Fibroblast of skin of right quadriceps (primary cell): Measurements from ENCODE around the gene ENKUR.
"Not testable (repeated sequence)": the region's sequence is repeated elsewhere in the genome, so short reads cannot be mapped to it uniquely, and the experiment has no call there.

Source experiments
- DNase-seq: peaks from one replicate; pipeline ENCODE4 v3.0.0-alpha.2; 2013

Gene ENKUR

DNA sequence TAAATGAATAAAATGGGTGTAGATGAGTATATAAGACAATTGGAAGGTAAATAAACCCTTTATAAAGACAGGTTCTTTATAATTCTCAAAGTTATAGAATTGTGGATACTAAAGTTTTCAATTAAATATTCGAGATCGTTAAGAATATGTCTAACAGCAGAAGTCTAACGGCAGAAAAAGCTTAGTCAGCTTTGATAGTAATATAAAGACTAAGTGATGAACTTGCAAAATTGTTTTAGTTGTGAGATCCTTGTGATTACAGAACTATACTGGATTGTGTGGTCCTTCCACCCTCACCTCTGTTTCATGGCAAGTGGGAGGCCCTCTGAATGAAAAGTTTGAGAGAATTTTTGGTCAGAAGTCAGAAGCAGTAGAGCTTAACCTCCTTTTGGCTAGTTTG, 2.7 kb upstream of the ENKUR start:
- DNase-seq = no peak

DNA sequence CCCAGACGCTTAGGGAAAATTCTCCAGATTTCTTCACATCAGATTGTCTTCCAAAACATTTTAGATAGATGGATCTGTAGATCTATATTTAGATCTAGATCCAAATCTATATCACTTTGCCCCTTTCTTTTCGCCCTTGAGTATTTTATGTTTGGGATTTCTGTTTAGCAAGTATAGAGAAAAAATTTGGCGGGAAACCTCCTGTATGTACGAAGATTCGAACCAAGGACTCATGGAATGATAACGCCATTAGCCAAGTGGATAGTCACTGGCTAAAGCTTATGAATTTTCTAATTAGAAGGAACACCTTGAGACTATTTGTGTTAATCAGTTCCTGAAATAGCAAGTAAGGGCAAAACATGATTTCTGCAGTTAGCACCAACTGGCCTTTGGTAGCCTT, 1.7 kb upstream of the ENKUR start:
- DNase-seq = no peak

DNA sequence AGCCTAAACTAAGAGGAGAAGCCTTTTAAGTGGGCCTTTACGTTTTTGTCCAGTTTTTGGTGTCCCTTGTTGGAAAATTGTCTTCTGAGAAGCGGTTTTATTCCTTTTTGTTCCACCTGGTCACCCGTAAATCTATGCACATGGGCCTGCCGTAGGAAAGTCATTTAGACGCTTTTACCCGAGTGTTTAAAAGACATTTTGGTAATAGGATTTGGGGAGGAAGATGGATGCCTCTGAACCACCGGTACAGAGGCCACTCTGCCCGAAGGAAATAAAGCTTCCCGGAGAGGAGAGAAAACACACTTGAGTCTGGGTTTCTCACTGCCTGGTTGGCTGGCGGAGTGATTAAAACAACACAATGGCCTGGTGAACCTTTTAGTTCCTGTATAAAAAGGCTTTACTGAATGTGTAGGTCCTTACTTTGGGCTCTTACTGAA, 1.2 kb upstream of the ENKUR start:
- no peak for DNase-seq

DNA sequence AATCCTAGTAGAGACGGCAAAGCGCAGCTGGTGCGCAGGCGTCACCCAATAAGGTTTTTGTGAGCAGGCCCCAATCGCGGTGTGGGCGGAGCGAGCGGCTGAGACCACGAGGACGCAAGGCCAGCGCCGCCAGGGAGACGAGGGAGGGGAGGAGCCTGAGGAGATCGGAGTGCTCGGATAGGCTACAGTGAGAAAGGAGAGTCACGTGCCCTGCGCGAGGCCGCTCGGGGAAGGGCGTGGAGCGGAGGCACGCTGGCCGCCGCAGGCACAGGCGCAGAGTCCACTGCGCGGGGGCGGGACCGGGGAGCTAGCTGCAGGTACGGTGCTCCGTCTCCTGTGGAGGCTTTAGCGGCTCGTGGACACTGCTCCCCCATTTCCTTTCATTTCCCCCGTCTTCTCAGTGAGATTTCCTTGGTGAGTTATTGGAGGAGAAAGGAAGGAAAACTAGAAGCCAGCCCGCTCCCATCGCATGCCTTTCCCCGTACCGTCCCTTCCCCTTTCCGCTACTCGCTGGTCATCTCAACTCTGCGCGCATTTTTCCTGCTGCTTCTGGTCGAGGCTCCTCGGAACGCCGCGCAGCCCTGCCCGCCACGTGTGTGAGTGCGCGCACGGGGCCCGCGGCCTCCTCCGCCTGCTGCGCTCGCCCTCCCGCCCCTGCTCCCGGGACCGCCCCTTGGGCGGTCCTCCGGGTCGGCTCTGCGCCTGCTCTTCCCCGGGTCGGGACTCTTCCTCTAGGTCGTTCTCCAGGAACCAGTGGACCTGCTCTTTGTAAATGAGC, 607 bp upstream of the ENKUR start, which contains the start of gene THNSL1:
Gene THNSL1 (plus strand): TSS at position 237 of the 778 bp plus-strand sequence. CDS start 6,612 bp downstream, outside the sequence.
- DNase-seq = peak; percentile 99

DNA sequence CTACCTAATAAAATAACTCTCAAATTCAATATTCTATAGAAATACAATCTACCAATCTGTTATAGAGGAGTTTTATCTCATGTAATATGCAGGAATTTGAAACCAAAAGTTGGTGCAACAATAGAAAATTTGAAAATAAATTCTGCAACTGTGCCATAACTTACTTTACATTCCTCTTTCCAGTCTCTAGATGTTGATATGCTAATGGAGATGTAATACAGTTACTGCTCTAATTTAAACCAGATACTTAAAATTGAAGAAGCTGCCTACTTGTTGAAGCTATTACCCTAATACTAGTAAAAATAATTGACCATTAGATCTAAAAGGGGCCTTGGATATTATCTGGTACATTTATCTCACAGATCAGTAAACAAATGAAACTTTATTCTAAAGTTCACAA, 1.4 kb downstream of the ENKUR start:
- DNase-seq = no peak

DNA sequence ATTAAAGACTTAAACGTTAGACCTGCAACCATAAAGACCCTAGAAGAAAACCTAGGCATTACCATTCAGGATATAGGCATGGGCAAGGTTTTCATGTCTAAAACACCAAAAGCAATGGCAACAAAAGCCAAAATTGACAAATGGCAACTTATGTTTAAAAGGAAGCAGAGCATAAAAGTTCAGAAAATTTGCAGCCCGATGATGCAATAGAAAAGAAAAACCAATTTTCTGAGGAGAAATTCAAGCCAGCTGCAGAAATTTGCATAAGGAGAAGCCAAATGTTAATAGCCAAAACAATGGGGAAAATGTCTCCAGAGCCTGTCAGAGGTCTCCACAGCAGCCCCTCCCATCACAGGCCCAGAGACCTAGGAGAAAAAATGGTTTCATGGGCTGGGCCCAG, 4.4 kb downstream of the ENKUR start:
- not testable (repeated sequence) for DNase-seq

DNA sequence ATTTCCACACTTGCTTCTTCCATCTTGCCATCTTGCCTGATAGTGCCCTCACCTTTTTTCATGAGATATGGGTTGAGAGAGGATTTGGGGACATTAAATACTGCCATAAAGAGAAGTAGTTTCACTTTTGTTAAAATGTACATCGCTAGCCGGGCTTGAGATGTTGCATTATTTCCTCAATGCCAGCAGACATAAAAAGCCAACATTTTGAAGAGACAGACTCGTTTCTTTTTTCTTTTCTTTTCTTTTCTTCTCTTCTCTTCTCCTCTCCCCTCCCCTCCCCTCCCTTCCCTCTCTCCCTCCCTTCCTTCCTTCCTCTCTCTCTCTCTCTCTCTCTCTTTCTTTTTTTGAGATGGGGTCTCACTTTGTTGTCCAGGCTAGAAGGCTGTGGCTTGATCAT, 17.9 kb downstream of the ENKUR start:
- no peak for DNase-seq

DNA sequence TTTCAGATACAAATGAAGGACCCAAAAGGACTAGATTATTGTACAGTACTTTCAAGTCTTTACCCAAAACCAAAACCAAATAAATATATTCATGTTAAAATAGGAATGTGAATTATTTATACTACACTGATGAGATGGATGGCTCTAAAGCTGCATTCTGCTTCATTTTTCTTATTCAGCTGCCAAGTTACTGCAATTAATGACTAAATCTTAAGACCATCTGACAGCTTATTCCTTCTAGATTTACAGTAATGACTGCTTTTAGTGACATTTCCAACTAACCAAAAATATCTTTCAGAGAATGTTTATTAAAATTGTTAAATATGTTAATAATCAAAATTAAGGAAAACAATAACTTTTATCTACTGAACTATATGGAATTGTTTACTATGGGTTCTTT, 20.9 kb downstream of the ENKUR start:
- DNase-seq = no peak

DNA sequence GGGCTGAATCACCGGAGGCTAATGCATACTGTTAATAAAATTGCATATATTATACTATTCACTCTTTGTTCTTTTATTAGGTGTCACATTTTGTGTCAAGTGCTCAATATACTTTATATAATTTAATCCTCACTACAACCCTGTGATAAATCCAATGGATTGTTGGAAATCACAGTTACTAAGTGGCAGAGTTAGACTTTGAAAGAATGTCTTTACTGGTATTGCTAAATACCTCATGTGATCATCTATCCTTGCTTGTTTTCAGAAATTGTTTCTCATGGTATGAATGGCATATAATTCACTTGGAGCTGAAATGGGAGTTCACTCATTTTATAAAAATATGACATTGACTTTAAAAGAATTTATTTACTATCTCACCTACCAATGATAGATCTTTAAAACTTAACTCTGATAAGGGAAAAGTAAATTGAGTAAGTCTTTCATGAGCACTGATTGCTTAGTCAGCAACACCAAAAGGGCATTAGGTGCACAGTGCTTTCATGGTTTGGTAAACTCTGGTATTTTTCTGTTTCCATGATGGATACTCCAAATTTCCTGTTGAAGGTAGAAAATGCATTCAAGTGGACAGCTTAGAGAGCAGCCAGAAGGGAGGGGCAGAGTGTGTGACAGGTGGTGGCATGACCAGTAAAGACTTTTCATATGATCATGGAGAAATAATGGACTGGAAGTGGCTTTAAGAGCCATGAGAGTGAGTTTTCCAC, 22.6 kb downstream of the ENKUR start:
- DNase-seq = no peak

DNA sequence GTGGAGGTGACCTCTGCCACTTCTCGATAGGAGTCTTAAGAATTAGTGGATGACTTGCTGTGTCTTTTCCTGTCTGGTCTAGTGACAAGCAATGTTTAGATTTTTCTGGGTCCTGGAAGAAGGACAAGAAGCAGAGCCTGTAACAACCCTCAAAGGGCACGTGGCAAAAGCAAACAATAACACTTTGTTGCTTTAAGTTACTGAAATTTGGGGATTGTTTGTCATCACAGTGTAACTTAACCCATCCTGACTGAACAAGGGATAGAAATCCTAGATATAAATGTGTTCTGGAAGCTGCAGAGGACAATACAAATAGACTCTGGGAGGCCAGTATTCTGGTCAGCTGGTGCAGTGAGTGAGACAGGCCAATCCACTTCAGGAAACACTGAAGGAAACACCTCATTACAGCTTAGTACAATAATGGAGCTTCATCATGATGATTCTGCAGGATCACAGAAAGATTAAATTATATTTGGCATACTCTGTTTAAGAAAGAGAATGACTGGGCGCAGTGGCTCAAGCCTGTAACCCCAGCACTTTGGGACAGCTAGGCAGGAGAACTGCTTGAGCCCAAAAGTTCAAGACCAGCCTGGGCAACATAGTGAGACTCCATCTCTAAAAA, 23.3 kb downstream of the ENKUR start:
- DNase-seq = no peak

DNA sequence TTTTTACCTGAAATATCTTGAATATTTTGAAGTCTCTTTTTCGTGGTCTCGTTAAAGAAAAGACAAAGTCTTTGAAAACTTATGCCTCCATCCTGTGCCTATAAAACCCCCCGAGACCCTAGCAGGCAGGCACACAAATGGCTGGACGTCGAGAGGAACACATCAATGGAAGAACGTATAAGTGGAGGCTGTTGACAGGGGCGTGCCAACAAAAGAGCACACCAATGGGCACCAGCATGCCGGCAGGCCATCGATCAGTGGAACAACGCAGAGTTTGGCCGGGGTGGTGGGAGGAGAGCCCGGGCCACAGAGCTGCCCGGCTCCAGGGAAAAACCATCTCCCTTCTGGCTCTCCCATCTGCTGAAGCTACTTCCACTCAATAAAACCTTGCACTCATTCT, 24.7 kb downstream of the ENKUR start:
- DNase-seq = no peak

DNA sequence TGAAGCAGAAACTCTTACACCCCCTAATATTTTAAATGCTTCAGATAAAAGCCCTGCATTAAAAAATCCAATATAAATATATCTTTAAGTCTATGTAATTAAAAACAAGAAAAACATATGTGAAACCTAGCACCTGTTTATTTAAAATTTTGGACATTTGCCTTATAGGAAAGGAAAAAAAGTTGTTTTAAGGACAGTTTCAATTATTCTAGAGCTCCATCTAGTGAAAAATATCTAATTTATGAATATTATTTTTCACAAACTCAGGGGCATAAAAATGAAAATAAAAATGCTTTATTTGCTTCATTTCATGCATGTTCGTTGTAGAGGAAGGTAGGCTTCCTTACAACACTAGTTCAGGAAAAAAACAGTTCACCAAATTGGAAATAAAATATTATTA, 26.1 kb downstream of the ENKUR start:
- DNase-seq = no peak

DNA sequence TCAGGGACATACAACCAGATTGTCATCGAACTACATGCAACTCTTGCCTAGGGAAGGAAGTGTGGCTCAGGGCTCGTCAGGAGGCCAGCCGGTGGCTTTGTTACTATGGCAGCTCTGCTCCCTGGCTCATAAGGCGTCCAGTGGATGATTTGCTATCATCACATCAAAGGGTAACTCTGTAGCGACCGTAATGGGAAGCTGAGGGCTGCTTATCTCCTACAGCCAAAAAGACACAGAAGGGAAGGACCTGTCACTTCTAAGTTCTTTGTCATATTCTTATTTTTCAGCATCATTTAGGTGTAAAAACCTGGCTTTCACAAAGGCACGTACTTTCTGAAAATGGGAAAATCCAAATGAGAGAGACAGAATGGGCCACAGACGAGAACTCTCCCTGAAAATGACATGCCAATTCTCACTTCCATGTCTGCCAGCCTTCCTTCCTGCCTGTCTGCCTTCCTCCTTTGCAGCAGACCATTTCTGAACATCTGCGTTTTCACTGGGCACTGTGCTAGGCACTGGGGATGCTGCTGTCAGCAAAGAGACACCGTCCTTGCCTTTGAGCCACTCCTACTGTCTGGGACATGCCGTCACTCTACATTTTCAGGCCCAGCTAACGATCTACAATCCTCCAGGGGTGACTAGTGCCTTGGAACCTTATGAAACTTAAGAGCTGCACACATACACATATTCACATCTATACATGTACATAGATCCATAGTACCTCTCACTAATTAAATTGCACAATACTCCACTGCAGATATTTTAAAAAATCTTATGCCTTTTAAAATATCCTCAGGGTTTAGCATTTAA, 26.9 kb downstream of the ENKUR start:
- DNase-seq = no peak

DNA sequence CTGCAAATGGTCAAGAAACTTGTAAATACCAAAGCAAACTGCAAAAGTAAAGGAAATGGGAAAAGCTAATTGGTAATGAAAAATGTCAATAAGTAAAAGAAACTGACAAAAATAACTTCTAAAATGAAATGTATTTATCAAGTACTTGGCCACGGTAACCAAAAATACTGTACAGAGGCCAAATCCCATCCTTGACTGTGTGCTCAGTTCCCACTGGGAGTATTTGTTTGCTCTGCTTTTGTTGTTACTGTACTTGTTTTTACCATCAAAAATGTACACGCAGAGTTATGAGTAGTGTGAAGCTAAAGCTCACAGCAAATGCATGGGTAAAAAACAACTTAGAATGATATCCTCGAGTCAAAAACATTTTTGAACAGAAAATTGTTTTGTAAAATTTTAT, 31.1 kb downstream of the ENKUR start:
- DNase-seq = no peak

DNA sequence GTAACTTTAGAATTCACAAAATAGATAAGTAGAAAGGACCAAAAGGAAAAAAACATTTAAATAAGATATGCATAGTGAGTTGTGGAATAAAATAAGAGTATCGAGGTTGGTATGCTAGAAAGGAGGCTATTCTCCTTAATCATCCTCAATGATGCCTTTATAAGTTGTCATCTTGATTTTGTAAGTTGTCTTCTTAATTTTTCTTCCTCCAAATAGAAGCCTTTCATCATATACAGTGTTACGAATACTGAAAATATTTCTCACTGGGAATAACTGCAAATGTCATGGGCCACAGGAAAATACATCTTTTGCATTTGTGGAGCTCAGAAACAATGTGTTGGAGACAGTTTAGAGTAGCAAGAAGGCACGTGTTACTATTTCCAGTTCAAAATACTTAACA, 32.0 kb downstream of the ENKUR start:
- DNase-seq = no peak

DNA sequence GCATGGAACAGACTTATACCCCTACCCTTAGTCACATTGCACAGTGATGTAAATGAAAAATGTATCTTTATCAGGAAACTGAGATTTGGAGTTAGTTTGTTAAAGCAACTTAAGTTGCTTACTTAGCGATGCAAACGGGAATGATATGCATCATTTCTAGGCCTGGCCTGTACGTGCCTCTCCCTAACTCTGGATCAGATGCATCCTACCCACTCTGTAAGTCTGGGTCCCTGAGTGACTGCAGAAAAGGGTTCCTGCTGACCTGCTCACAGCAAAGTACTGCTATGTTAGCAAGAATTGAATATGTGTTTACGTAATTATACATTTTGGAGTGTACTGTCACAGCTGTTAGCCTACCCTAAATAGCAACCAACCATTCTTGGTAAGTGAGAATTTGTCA, 32.8 kb downstream of the ENKUR start:
- no peak for DNase-seq

DNA sequence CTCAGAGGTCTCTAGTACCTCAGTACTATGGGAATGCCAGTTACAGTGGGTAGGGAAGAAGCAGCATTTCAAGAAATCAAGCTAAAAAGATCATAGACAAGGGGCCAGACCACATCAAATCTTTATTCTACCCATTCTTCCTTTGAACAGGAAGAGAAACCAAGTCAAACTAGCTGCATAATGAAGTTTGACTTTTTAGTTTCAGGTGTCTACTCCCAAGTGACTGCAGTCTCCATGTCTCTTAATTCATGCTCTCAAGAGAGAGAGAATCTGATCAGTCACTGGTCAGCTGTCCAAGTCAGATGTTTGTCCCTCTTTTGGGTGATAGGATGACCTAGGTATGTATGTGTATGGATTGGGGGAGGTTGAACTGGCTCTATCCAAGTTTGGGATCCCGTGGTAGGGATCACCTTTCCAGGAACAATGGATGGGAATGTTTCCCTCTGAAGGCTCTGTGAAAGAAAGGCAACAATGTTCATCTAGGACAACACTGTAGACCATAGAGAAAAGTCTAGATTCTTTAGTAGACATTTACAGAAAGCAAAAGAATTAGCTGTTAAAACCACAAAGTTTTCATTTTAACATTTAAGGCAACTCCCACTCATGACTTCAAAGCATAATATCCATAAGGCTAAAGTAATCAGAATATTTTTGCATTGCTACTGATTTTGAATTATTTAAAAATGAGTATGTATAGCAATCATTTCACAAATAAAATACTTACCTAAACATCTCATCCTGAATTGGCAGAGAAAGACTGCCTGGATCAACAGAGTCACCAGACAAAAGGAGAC, 33.4 kb downstream of the ENKUR start:
- DNase-seq = no peak

DNA sequence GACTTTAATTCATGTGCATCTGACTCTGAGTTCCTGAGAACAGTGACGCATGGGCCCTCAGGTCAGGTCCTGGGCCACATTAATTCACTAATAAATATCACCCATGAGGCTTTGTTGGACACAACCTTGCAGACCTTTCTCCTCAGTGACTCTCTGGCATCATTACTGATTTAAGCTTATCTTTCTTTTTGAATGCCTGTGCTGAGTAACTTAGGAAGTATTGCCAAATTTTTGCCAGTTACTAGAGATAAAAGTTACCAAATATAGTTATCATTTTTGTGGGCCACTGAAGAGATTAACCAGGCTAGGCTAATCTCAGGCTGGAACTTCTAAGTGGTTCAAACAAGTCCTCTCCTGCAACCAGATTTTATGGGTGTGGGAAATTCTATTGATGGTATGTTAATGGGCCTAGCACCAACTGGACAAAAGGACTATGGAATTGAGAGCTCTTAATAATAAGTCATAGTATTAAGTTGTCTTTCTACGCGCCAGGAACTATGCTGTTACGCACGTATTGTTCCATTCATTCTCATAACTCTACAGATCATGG, 34.7 kb downstream of the ENKUR start:
- no peak for DNase-seq

DNA sequence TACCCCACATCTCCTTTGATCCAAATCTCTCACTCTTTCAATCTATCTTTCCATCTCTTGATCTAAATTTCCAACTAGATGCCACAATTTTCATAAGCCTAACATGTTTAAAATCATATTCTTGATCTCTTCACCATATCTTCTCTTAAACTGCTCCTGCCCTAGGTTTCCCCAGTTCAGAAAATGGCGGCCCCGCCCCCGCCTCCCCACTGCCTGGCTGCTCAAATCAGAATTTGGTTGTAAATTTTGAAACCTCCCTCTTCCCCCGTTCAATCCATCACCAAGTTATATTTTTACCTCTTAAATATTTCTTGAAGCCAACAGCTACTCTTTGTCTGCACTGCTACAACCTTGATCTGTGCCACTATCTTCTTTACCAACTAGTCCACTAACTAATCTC, 36.3 kb downstream of the ENKUR start:
- DNase-seq = no peak

DNA sequence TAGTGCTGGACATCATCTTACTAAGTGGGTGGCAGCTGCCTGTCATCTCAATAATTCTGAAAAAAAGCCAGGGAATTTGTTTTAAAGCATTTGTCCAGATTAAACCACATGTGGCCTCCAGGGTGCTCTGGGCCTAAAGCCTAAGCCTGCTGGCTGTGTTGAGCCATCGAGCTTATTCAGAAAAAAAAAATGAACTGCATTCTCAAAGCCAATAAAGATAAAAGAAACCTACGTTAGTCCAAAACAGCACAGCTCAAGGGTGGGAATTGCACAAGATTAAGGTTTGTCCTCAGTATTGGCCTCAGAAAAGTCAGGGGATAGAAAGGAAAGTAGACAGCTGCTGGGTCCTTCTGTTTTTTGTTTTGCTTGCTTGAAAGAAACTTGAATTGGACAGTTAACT, 41.0 kb downstream of the ENKUR start:
- peak; percentile 69 for DNase-seq

DNA sequence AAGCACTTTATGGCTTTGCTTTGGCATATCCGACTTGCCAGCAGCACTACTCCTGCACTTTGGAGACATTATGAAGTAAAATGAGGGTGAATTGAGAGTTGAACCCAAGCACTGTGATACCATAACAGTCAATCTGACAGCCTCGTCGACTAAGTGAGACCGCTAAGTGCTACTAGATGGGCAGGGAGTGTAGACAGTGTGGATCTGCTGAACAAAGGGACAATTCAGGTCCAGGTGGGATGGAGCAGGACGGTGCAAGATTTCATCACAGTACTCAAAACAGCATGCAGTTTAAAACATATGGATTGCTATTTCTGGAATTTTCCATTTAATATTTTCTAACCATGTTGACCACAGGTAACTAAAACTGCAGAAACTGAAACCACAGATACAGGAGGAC, 42.8 kb downstream of the ENKUR start:
- no peak for DNase-seq

DNA sequence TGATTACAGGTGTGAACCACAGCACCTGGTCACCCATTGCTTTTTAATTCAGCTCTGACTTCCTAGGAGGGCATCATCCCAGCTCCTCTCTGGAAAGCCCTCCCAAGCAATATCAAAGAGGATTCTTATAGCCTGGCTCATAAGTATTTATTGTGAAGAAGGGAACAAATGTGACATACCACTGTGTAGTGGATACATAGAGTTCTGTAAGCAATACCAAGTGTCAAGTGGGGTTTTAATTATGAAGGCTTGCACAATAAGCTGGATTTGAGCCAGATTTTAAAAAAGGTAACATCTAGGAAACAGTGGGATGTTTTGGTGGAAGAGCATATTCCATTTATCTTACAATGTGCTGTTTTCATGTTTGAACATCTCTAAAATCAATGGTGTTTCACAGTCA, 44.6 kb downstream of the ENKUR start:
- no peak for DNase-seq
